Tibial nerve (tissue), 4 donors: ENCODE measurements around the gene USP48. TPM values are rescaled to one million over a fixed set of nuclear protein-coding genes. Genes with fewer than 3 reads are reported as not detected.

ENCODE experiments used
- DNase-seq, 2 donors: peaks; one replicate each; pipeline ENCODE4 v3.0.0-alpha.2; 2019; ENCODE audit warnings: low spot score in 2 of 2
- H3K27ac ChIP-seq, 4 donors: fragments of 200-600 bp; sonication (generic) in 3 of 4; one replicate each; pipeline ENCODE4 v1.5.1; 2017 to 2019; ENCODE audit warnings: mild to moderate bottlenecking in 1 of 4
- H3K27me3 ChIP-seq, 2 donors: fragments of 200-600 bp; sonication (generic) in 1 of 2; one replicate each; pipeline versions ENCODE4 v1.5.1 to v1.6.0; 2017 to 2019
- H3K36me3 ChIP-seq, 3 donors: fragments of 200-600 bp; sonication (generic); one replicate each; pipeline ENCODE4 v1.5.1; 2018 to 2019
- H3K4me1 ChIP-seq, 4 donors: fragments of 200-600 bp; sonication (generic) in 3 of 4; one replicate each; pipeline ENCODE4 v1.5.1; 2017 to 2019
- H3K4me3 ChIP-seq, 4 donors: fragments of 200-600 bp; sonication (generic) in 3 of 4; one replicate each; pipeline ENCODE4 v1.5.1; 2017 to 2019; ENCODE audit warnings: mild to moderate bottlenecking in 1 of 4, moderate library complexity in 1 of 4
- H3K9me3 ChIP-seq, 4 donors: fragments of 200-600 bp; sonication (generic) in 3 of 4; one replicate each; pipeline ENCODE4 v1.5.1; 2017 to 2019
- CTCF ChIP-seq, 5 experiments: fragments of 200-600 bp in 3 of 5; fragments of 450-650 bp in 2 of 5; sonication (generic) in 3 of 5; IDR thresholded peaks; one replicate each; pipeline ENCODE4 v1.5.1; 2016 to 2019; ENCODE audit warnings: antibody characterized with exemption in 5 of 5, mild to moderate bottlenecking in 3 of 5, moderate library complexity in 2 of 5
- EP300 ChIP-seq, 2 donors: sonication (generic); formaldehyde crosslinking; IDR thresholded peaks; one replicate each; pipeline ENCODE4 v1.6.1; 2017; ENCODE audit warnings: antibody characterized with exemption in 2 of 2, mild to moderate bottlenecking in 1 of 2
- POLR2A ChIP-seq, 2 donors: fragments of 450-650 bp; IDR thresholded peaks; one replicate each; pipeline ENCODE4 v1.6.1; 2017; ENCODE audit warnings: antibody characterized with exemption in 2 of 2, mild to moderate bottlenecking in 2 of 2, moderate library complexity in 2 of 2
- WGBS, 2 donors: methylation state at CpG; one replicate each; pipeline ENCODE4 v1.1.5; 2018; 5-methylcytosine and 5-hydroxymethylcytosine counted together
- total RNA-seq, 4 donors: library from RNA; depleted of rRNA; stranded (reverse); fragments of >200 nt; gene quantifications; one replicate each; pipeline ENCODE4 v1.1.0, GENCODE V29; 2016

USP48 gene
- total RNA-seq, 4 donors from 2014 or later = 51.1 to 65.9 (median 58.7) TPM

DNA sequence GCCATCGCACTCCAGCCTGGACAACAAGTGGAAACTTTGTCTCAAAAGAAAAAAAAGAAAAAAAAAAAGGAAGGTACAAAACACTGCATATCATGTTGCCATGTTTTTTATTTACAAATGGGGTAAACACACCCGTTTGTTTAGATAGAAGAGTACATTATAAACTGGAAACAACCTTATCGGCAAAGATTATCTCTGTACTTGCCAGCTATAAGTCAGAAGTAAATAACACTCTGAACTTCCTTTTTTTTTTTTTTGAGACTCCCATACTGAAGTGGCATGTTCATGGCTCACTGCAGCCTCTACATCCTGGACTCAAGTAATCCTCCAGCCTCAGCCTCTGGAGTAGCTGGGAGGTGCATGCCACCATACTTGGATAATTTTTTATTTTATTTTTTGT, 21.9 kb downstream of the USP48 start:
- Histone ChIP-seq H3K27me3 (no peaks in the 10 kb centered on the region), H3K27ac (no peak overlapping the region), H3K9me3 (no peaks in the 10 kb centered on the region), H3K4me3 (no peak overlapping the region), H3K36me3 (peaks cover 0 to 7% (median under 1%) of the 10 kb centered on the region in 3 donors), H3K4me1 (peaks cover 0 to 61% (median 27%) of the 10 kb centered on the region in 4 donors)
- WGBS, 2 donors = 62 to 64% methylated on average over 3 of the region's 3 CpGs
- DNase-seq = no peak
- no peak for TF ChIP-seq POLR2A (IDR thresholded peaks at IDR 0.05)

DNA sequence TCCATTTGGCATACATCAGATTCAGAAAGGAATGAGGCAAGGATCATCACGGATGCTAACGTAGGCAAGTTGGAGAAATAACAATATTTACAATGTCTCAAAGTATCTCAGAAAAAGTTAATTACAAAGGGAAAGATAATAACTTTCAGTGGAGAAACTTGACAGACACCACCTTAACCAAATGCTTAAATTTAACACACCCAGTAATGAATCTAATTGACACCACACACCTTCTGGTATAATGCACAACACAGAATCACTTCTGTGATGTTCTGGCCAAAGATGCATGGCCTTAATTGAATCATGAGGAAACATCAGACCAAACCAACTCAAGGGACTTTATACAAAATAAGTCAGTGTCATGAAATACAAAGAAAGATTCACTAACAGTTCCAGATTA, 23.1 kb downstream of the USP48 start:
- TF ChIP-seq EP300 (IDR thresholded peaks at IDR 0.05) (no peak), CTCF (IDR thresholded peaks at IDR 0.05) (no peak), POLR2A (IDR thresholded peaks at IDR 0.05) (no peak)
- 55 to 58% methylated on average over 2 of the region's 2 CpGs for WGBS, 2 donors
- Histone ChIP-seq H3K9me3 (no peaks in the 10 kb centered on the region), H3K4me3 (no peak overlapping the region), H3K4me1 (peaks cover 0 to 49% (median 19%) of the 10 kb centered on the region in 4 donors), H3K27me3 (no peaks in the 10 kb centered on the region), H3K36me3 (peaks cover 0 to 19% (median 11%) of the 10 kb centered on the region in 3 donors), H3K27ac (no peak overlapping the region)
- no peak for DNase-seq

DNA sequence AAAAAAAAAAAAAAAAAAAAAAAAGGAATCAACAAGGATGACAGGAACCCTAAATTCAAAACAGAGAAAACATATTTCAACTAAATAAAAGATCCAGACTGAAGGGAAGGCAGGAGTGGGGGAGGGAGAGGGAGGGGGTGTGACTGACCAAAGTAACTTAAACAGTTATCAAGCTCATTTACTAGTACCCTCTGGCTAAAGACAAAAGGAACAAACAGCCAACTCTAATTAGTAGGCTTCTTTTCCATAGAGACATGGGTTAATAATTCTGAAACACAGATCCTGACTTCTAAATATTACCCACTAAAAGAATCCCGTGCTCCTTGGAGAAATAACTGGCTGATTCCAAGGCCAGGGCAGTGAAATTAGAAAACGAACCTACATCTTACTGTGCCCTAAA, 23.8 kb downstream of the USP48 start:
- Histone ChIP-seq H3K4me3 (no peak overlapping the region), H3K36me3 (peaks cover 0 to 26% (median 16%) of the 10 kb centered on the region in 3 donors), H3K27ac (no peak overlapping the region), H3K27me3 (no peaks in the 10 kb centered on the region), H3K9me3 (no peaks in the 10 kb centered on the region), H3K4me1 (peaks cover 0 to 43% (median 12%) of the 10 kb centered on the region in 4 donors)
- TF ChIP-seq CTCF (IDR thresholded peaks at IDR 0.05) (no peak), EP300 (IDR thresholded peaks at IDR 0.05) (no peak), POLR2A (IDR thresholded peaks at IDR 0.05) (no peak)
- DNase-seq = no peak
- 45 to 50% methylated on average over 2 of the region's 2 CpGs for WGBS, 2 donors

DNA sequence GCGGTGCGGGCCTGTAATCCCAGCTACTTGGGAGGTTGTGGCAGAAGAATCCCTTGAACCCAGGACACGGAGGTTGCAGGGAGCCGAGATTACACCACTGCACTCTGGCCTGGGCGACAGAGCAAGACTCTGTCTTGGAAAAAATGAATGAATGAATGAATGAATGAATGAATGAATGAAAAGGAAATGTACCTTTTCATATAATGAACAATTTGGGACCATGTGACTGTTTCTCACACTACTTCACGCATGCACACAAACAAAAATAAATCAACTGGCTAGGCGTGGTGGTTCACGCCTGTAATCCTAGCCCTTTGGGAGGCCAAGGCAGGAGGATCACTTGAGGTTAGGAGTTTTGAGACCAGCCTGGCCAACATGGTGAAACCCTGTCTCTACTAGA, 24.3 kb downstream of the USP48 start:
- H3K4me3 ChIP-seq = no peak overlapping the region
- TF ChIP-seq EP300 (IDR thresholded peaks at IDR 0.05) = no peak
- TF ChIP-seq CTCF (IDR thresholded peaks at IDR 0.05) = no peak
- TF ChIP-seq POLR2A (IDR thresholded peaks at IDR 0.05) = no peak

DNA sequence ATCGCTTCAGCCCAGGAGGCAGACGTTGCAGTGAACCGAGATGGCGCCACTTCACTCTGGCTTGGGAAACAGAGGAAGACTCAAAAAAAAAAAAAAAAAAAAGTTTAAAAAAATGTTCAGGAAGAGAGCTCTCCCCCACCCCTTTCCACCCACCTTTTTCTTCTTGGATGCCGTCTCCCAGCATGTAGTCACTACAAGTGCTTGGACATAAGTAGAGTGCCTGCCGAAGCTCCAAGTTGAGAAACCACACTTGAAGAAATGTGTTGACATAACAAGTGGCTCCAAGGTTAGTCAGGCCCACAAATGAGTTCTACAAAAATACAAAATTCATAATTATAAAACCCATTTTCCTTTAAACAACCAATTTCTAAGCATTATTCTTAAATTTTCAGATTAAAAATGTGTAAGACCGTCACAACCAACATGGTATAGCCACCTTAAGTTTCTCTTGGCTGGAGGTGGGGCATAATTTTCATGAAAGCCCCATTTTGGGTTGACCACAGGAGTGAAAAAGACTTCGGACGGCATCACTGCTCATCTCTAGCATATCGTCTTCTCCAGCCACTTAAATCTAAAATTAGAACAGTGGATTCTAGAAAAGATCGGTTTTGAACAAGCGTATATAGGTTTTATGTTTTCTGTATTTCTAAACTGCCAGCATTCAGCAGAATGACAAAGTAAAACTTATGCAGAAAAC, 26.4 kb downstream of the USP48 start:
- Histone ChIP-seq H3K27me3 (no peaks in the 10 kb centered on the region), H3K27ac (no peak overlapping the region), H3K36me3 (peaks cover 0 to 51% (median 19%) of the 10 kb centered on the region in 3 donors), H3K4me1 (peaks cover 0 to 24% (median 3%) of the 10 kb centered on the region in 4 donors), H3K4me3 (no peak overlapping the region), H3K9me3 (no peaks in the 10 kb centered on the region)
- no peak for DNase-seq
- 86 to 89% methylated on average over 12 of the region's 12 CpGs for whole genome bisulfite sequencing, 2 donors
- TF ChIP-seq EP300 (IDR thresholded peaks at IDR 0.05) = no peak
- no peak for TF ChIP-seq CTCF (IDR thresholded peaks at IDR 0.05)
- TF ChIP-seq POLR2A (IDR thresholded peaks at IDR 0.05) = no peak

More for the DNA sequence above, 24.3 kb downstream of the USP48 start:
- Histone ChIP-seq H3K36me3 (peaks cover 0 to 31% (median 19%) of the 10 kb centered on the region in 3 donors), H3K27me3 (no peaks in the 10 kb centered on the region), H3K4me1 (peaks cover 0 to 37% (median 7%) of the 10 kb centered on the region in 4 donors), H3K27ac (no peak overlapping the region), H3K9me3 (no peaks in the 10 kb centered on the region)
- DNase-seq = no peak
- WGBS, 2 donors = 97 to 99% methylated on average over 8 of the region's 8 CpGs
